Neural cell (in vitro differentiated cells): ENCODE data around the gene MFSD8. TPM values are rescaled to one million over a fixed set of nuclear protein-coding genes. Genes with fewer than 3 reads are reported as not detected.
A peak's percentile ranks its signal among the peaks of the same experiment; 100 is the strongest.
"Not testable (repeated sequence)": the region's sequence is repeated elsewhere in the genome, so short reads cannot be mapped to it uniquely, and the experiment has no call there.

ENCODE experiments used
- H2AFZ ChIP-seq: fragments of 200-600, 300-800 bp; sonication (generic), shearing (Covaris generic); 2 replicates; pipeline ENCODE4 v1.6.0; 2014; ENCODE audit warnings: low read depth, mild to moderate bottlenecking, antibody characterized with exemption, low read length, moderate library complexity
- H3F3A ChIP-seq: fragments of 200-600 bp; shearing (Covaris generic); 2 replicates; pipeline ENCODE4 v1.6.1; 2016; ENCODE audit warnings: mild to moderate bottlenecking, moderate library complexity, mixed read lengths, antibody characterized with exemption, low read length; ENCODE audit not compliant: insufficient read depth, poor library complexity, severe bottlenecking
- H3K27ac ChIP-seq: fragments of 200-600, 300-800 bp; sonication (generic), shearing (Covaris generic); 2 replicates; pipeline ENCODE4 v1.5.1; 2014; ENCODE audit warnings: mild to moderate bottlenecking, low read length, moderate library complexity
- H3K27me3 ChIP-seq: fragments of 300-800, 200-600 bp; sonication (generic), shearing (Covaris generic); 2 replicates; pipeline ENCODE4 v1.6.0; 2014; ENCODE audit warnings: mild to moderate bottlenecking, low read depth, low read length, moderate library complexity; ENCODE audit not compliant: insufficient read depth
- H3K36me3 ChIP-seq: fragments of 300-800, 200-600 bp; sonication (generic), shearing (Covaris generic); 2 replicates; pipeline ENCODE4 v1.5.1; 2014; ENCODE audit warnings: mild to moderate bottlenecking, antibody characterized with exemption, low read length, moderate library complexity; ENCODE audit not compliant: insufficient read depth
- H3K4me2 ChIP-seq: fragments of 300-800, 200-600 bp; sonication (generic), shearing (Covaris generic); 2 replicates; pipeline ENCODE4 v1.6.0; 2014; ENCODE audit warnings: mild to moderate bottlenecking, low read length
- H3K4me3 ChIP-seq: fragments of 300-800, 200-600 bp; sonication (generic), shearing (Covaris generic); 2 replicates; pipeline ENCODE4 v1.5.1; 2014; ENCODE audit warnings: mild to moderate bottlenecking, low read length, moderate library complexity
- H3K79me2 ChIP-seq: fragments of 200-600 bp; shearing (Covaris generic); replicated peaks from 2 replicates; pipeline ENCODE4 v1.6.0; 2014; ENCODE audit warnings: mild to moderate bottlenecking, low read length, moderate library complexity; ENCODE audit not compliant: insufficient read depth
- H3K9ac ChIP-seq: fragments of 300-800, 200-600 bp; sonication (generic), shearing (Covaris generic); 2 replicates; pipeline ENCODE4 v1.6.1; 2016; ENCODE audit warnings: mild to moderate bottlenecking, low read length, mixed read lengths
- H3K9me2 ChIP-seq: fragments of 200-600 bp; shearing (Covaris generic); 2 replicates; pipeline ENCODE4 v1.6.1; 2016; ENCODE audit warnings: mild to moderate bottlenecking, low read length, mixed read lengths; ENCODE audit not compliant: insufficient read depth
- H3K9me3 ChIP-seq: fragments of 200-600, 300-800 bp; sonication (generic), shearing (Covaris generic); 2 replicates; pipeline ENCODE4 v1.6.1; 2016; ENCODE audit warnings: mild to moderate bottlenecking, mixed run types, low read length, moderate library complexity, mixed read lengths
- H4K20me1 ChIP-seq: fragments of 200-600 bp; shearing (Covaris generic); 2 replicates; pipeline ENCODE4 v1.6.1; 2016; ENCODE audit warnings: mild to moderate bottlenecking, mixed run types; ENCODE audit not compliant: insufficient read depth
- EP300 ChIP-seq: fragments of 450-650 bp; conservative IDR thresholded peaks from 2 replicates; pipeline ENCODE4 v1.6.1; 2014; ENCODE audit warnings: antibody characterized with exemption, mild to moderate bottlenecking, moderate library complexity; ENCODE audit not compliant: poor library complexity, severe bottlenecking
- EZH2 ChIP-seq: fragments of 200-600, 300-800 bp; shearing (Covaris generic), sonication (generic); IDR thresholded peaks from 2 replicates; pipeline ENCODE4 v1.6.1; 2014; ENCODE audit warnings: antibody characterized with exemption, low read length, borderline replicate concordance, mild to moderate bottlenecking; ENCODE audit not compliant: insufficient read depth, poor library complexity, severe bottlenecking
- MXI1 ChIP-seq: fragments of 450-650 bp; conservative IDR thresholded peaks from 2 replicates; pipeline ENCODE4 v1.6.1; 2014; ENCODE audit warnings: antibody characterized with exemption, mild to moderate bottlenecking; ENCODE audit not compliant: poor library complexity, severe bottlenecking
- POLR2AphosphoS5 ChIP-seq: IDR thresholded peaks from 2 replicates; pipeline ENCODE4 v1.6.1; 2012
- RAD21 ChIP-seq: fragments of 450-650 bp; conservative IDR thresholded peaks from 2 replicates; pipeline ENCODE4 v1.6.1; 2014; ENCODE audit warnings: antibody characterized with exemption, mild to moderate bottlenecking, moderate library complexity
- SMC3 ChIP-seq: fragments of 450-650 bp; conservative IDR thresholded peaks from 2 replicates; pipeline ENCODE4 v1.6.1; 2014; ENCODE audit warnings: antibody characterized with exemption, mild to moderate bottlenecking, moderate library complexity; ENCODE audit not compliant: poor library complexity
- TAF1 ChIP-seq: IDR thresholded peaks from 2 replicates; pipeline ENCODE4 v1.6.1; 2012; ENCODE audit warnings: low read depth
- polyA plus RNA-seq: library from polyadenylated mRNA; depleted of rRNA; stranded (reverse); fragments of >200 nt; gene quantifications from 2 replicates; pipeline ENCODE4 v1.2.3, GENCODE V29; 2014
- TF ChIP-seq, protein P1 (sequence below): fragments of 450-650 bp; IDR thresholded peaks from 2 replicates; pipeline ENCODE4 v1.5.1; 2014; ENCODE audit warnings: antibody characterized with exemption, mild to moderate bottlenecking, moderate library complexity; ENCODE audit not compliant: poor library complexity, severe bottlenecking
- TF ChIP-seq, protein P2 (sequence below): IDR thresholded peaks from 2 replicates; pipeline ENCODE4 v1.6.1; 2012; ENCODE audit warnings: borderline replicate concordance

MFSD8 gene
- polyA plus RNA-seq, 1 donor from 2014 or later = 92.9 TPM

DNA sequence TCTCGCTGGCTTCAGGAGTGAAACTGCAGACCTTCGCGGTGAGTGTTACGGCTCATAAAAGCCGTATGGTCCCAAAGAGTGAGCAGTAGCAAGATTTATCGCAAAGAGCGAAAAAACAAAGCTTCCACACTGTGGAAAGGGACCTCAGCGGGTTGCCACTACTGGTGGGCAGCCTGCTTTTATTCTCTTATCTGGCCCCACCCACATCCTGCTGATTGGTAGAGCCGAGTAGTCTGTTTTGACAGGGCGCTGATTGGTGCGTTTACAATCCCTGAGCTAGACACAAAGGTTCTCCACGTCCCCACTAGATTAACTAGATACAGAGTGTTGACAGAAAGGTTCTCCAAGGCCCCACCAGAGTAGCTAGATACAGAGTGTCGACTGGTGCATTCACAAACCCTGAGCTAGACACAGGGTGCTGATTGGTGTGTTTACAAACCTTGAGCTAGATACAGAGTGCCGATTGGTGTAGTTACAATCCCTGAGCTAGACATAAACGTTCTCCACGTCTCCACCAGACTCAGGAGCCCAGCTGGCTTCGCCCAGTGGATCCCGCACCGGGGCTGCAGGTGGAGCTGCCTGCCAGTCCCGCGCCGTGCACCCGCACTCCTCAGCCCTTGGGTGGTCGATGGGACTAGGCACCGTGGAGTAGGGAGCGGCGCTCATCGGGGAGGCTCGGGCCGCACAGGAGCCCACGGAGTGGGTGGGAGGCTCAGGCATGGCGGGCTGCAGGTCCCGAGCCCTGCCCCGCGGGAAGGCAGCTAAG is 1.2 kb downstream of the MFSD8 start:
- peaks cover 55% of the 10 kb centered on the region for H3K79me2 ChIP-seq
- not testable (repeated sequence) for H3K9me2 ChIP-seq, H3F3A ChIP-seq, H3K27me3 ChIP-seq, H4K20me1 ChIP-seq, H2AFZ ChIP-seq, H3K27ac ChIP-seq, H3K9me3 ChIP-seq, H3K4me2 ChIP-seq, H3K36me3 ChIP-seq
- H3K4me3 ChIP-seq = peak overlapping the region; percentile 70
- H3K9ac ChIP-seq = peak overlapping the region; percentile 91

DNA sequence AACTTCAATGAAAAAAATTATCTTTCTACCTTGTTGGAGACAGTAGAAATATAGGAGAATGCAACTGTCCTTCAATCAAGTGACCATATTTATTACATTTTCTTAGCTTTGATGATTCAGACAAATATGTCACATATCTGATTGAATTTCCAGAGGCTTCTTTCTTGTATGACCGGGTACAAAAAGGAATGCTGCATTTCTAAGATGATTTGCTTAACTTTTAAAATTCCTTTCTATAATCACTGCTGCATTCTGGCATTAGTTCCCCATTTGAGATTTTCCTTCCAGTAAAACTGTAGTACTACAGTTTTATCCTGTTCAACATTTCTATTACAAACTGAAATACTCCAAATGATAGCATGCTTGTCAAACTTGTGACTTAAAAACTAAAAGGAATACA is 5.2 kb downstream of the MFSD8 start:
- Histone ChIP-seq H3F3A (no peaks in the 10 kb centered on the region), H3K9me3 (no peaks in the 10 kb centered on the region), H4K20me1 (no peaks in the 10 kb centered on the region), H3K36me3 (no peaks in the 10 kb centered on the region), H3K9me2 (no peaks in the 10 kb centered on the region), H3K27me3 (no peaks in the 10 kb centered on the region), H3K4me2 (no peak overlapping the region), H3K79me2 (peaks cover 47% of the 10 kb centered on the region), H3K9ac (no peak overlapping the region), H3K27ac (no peak overlapping the region), H3K4me3 (no peak overlapping the region), H2AFZ (no peak overlapping the region)
- TF ChIP-seq POLR2AphosphoS5 = no peak
- TF ChIP-seq, protein P1, sequence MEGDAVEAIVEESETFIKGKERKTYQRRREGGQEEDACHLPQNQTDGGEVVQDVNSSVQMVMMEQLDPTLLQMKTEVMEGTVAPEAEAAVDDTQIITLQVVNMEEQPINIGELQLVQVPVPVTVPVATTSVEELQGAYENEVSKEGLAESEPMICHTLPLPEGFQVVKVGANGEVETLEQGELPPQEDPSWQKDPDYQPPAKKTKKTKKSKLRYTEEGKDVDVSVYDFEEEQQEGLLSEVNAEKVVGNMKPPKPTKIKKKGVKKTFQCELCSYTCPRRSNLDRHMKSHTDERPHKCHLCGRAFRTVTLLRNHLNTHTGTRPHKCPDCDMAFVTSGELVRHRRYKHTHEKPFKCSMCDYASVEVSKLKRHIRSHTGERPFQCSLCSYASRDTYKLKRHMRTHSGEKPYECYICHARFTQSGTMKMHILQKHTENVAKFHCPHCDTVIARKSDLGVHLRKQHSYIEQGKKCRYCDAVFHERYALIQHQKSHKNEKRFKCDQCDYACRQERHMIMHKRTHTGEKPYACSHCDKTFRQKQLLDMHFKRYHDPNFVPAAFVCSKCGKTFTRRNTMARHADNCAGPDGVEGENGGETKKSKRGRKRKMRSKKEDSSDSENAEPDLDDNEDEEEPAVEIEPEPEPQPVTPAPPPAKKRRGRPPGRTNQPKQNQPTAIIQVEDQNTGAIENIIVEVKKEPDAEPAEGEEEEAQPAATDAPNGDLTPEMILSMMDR = no peak
- no peak for TF ChIP-seq TAF1
- no peak for TF ChIP-seq SMC3
- TF ChIP-seq MXI1 = no peak
- TF ChIP-seq, protein P2, sequence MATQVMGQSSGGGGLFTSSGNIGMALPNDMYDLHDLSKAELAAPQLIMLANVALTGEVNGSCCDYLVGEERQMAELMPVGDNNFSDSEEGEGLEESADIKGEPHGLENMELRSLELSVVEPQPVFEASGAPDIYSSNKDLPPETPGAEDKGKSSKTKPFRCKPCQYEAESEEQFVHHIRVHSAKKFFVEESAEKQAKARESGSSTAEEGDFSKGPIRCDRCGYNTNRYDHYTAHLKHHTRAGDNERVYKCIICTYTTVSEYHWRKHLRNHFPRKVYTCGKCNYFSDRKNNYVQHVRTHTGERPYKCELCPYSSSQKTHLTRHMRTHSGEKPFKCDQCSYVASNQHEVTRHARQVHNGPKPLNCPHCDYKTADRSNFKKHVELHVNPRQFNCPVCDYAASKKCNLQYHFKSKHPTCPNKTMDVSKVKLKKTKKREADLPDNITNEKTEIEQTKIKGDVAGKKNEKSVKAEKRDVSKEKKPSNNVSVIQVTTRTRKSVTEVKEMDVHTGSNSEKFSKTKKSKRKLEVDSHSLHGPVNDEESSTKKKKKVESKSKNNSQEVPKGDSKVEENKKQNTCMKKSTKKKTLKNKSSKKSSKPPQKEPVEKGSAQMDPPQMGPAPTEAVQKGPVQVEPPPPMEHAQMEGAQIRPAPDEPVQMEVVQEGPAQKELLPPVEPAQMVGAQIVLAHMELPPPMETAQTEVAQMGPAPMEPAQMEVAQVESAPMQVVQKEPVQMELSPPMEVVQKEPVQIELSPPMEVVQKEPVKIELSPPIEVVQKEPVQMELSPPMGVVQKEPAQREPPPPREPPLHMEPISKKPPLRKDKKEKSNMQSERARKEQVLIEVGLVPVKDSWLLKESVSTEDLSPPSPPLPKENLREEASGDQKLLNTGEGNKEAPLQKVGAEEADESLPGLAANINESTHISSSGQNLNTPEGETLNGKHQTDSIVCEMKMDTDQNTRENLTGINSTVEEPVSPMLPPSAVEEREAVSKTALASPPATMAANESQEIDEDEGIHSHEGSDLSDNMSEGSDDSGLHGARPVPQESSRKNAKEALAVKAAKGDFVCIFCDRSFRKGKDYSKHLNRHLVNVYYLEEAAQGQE = no peak
- TF ChIP-seq RAD21 = no peak
- TF ChIP-seq EP300 = no peak

DNA sequence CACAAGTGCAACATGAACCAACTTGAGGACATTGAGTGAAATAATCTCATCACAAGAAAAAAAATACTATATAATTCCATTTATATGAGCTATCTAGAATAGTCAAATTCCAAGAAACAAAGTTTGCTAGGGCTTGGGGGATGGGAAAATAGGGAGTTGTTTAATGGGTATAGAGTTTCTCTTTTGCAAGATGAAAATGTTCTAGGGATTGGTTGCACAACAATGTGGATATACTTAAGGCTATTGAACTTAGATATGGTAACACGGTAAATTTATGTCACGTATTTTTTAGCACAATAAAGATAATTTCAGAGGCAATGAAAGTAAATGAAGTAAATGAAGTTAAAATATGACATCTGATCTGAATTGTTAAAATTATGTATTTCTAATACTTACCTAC is 7.9 kb downstream of the MFSD8 start:
- Histone ChIP-seq H3K4me3 (no peak overlapping the region), H3K9me3 (no peaks in the 10 kb centered on the region), H4K20me1 (no peaks in the 10 kb centered on the region), H3K27ac (no peak overlapping the region), H2AFZ (no peak overlapping the region), H3F3A (no peaks in the 10 kb centered on the region), H3K79me2 (peaks cover 34% of the 10 kb centered on the region), H3K4me2 (no peak overlapping the region), H3K36me3 (no peaks in the 10 kb centered on the region), H3K9ac (no peak overlapping the region), H3K9me2 (no peaks in the 10 kb centered on the region), H3K27me3 (no peaks in the 10 kb centered on the region)
- no peak for TF ChIP-seq MXI1
- TF ChIP-seq RAD21 = no peak
- no peak for TF ChIP-seq POLR2AphosphoS5
- TF ChIP-seq, protein P1 = no peak
- TF ChIP-seq, protein P2 = no peak
- no peak for TF ChIP-seq EZH2
- TF ChIP-seq TAF1 = no peak
- no peak for TF ChIP-seq SMC3
- no peak for TF ChIP-seq EP300
